ENCODE results near the gene CFAP300. TPM values are rescaled to one million over a fixed set of nuclear protein-coding genes. Genes with fewer than 3 reads are reported as not detected.

CFAP300 gene
- total RNA-seq, 1 donor = 4.7 TPM

DNA sequence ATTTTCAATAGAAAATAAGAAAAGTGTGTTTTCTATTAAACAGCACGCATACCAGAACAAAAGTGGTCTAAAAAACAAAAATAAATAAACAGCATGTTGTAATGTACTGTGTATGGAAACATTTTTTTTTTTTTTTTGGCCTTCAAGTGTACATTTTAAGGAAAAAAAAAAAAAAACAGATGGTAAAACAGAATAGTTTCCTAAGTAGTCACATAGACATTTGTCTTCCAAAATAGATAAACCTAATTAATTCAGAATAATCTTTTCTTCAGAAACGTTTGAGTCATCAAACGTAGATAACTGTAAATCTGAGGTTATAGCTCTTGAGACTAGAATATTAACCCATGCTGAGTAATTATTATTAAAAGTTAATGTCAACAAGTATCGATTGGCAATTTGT lies 396 bp upstream of the CFAP300 start:
- TF ChIP-seq, protein P1, sequence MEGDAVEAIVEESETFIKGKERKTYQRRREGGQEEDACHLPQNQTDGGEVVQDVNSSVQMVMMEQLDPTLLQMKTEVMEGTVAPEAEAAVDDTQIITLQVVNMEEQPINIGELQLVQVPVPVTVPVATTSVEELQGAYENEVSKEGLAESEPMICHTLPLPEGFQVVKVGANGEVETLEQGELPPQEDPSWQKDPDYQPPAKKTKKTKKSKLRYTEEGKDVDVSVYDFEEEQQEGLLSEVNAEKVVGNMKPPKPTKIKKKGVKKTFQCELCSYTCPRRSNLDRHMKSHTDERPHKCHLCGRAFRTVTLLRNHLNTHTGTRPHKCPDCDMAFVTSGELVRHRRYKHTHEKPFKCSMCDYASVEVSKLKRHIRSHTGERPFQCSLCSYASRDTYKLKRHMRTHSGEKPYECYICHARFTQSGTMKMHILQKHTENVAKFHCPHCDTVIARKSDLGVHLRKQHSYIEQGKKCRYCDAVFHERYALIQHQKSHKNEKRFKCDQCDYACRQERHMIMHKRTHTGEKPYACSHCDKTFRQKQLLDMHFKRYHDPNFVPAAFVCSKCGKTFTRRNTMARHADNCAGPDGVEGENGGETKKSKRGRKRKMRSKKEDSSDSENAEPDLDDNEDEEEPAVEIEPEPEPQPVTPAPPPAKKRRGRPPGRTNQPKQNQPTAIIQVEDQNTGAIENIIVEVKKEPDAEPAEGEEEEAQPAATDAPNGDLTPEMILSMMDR (IDR thresholded peaks at IDR 0.05; ENCODE audit: insufficient read depth, low read depth, low read length) = no peak
- DNase-seq (ENCODE audit: low read depth) = peak; percentile 19
- peak overlapping the region; percentile 66 for H3K4me3 ChIP-seq (ENCODE audit: low read depth, low read length)

GRCh38 chr11:102050927-102051575 lies 3.8 kb downstream of the CFAP300 start:
- DNase-seq (ENCODE audit: low read depth) = peak; percentile 53
- TF ChIP-seq, protein P1 (IDR thresholded peaks at IDR 0.05; ENCODE audit: insufficient read depth, low read depth, low read length) = no peak
- H3K4me3 ChIP-seq (ENCODE audit: low read depth, low read length) = no peak overlapping the region

- TF ChIP-seq, protein P1 (IDR thresholded peaks at IDR 0.05; ENCODE audit: insufficient read depth, low read depth, low read length) = peak; percentile 70
- DNase-seq (ENCODE audit: low read depth) = peak; percentile 48
These were observed 14.0 kb downstream of the CFAP300 start for GRCh38 chr11:102061276-102061675.

GRCh38 chr11:102062106-102062505 lies 14.9 kb downstream of the CFAP300 start:
- no peak for DNase-seq (ENCODE audit: low read depth)
- TF ChIP-seq, protein P1 (IDR thresholded peaks at IDR 0.05; ENCODE audit: insufficient read depth, low read depth, low read length) = no peak
- no peak overlapping the region for H3K4me3 ChIP-seq (ENCODE audit: low read depth, low read length)

More at GRCh38 chr11:102061276-102061675, 14.0 kb downstream of the CFAP300 start:
- H3K4me3 ChIP-seq (ENCODE audit: low read depth, low read length) = no peak overlapping the region

GRCh38 chr11:102064316-102064715 lies 17.1 kb downstream of the CFAP300 start:
- no peak for DNase-seq (ENCODE audit: low read depth)
- TF ChIP-seq, protein P1 (IDR thresholded peaks at IDR 0.05; ENCODE audit: insufficient read depth, low read depth, low read length) = no peak
- H3K4me3 ChIP-seq (ENCODE audit: low read depth, low read length) = no peak overlapping the region

DNA sequence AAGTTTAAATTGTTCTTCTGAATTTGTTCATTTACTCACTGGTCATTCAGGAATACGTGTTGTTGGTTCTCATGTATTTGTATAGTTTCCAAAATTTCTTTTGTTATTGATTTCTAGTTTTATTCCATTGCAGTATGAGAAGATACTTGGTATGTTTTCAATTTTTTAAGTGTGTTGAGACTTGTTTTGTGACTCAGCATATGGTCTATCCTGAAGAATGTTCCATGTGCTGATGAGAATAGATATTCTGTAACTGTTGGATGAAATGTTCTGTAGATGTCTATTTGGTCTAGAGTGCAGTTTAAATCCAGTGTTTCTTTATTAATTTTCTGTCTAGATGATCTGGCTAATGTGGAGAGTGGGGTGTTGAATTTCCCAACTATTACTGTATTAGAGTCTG lies 23.5 kb downstream of the CFAP300 start:
- TF ChIP-seq, protein P1 (IDR thresholded peaks at IDR 0.05; ENCODE audit: insufficient read depth, low read depth, low read length) = no peak
- H3K4me3 ChIP-seq (ENCODE audit: low read depth, low read length) = no peak overlapping the region
- DNase-seq (ENCODE audit: low read depth) = no peak

Measured in fibroblast of villous mesenchyme (primary cell).